Hepatocyte (in vitro differentiated cells): ENCODE measurements around the gene TTC28. TPM values are rescaled to one million over a fixed set of nuclear protein-coding genes. Genes with fewer than 3 reads are reported as not detected.

ENCODE experiments used
- DNase-seq: peaks from one replicate; pipeline ENCODE4 v3.0.0-alpha.2; 2016; ENCODE audit warnings: low spot score
- H2AFZ ChIP-seq: fragments of 200-600 bp; sonication (generic); 2 replicates; pipeline ENCODE4 v1.6.0; 2016; ENCODE audit warnings: antibody characterized with exemption, mild to moderate bottlenecking
- H3K27ac ChIP-seq: fragments of 200-600 bp; sonication (generic); 2 replicates; pipeline ENCODE4 v1.5.1; 2016; ENCODE audit warnings: mild to moderate bottlenecking
- H3K27me3 ChIP-seq: fragments of 200-600 bp; sonication (generic); 2 replicates; pipeline ENCODE4 v1.6.1; 2016
- H3K36me3 ChIP-seq: fragments of 200-600 bp; sonication (generic); replicated peaks from 2 replicates; pipeline ENCODE4 v1.5.1; 2016; ENCODE audit warnings: low read depth; ENCODE audit not compliant: insufficient read depth
- H3K4me1 ChIP-seq: fragments of 200-600 bp; sonication (generic); 2 replicates; pipeline ENCODE4 v1.5.1; 2016; ENCODE audit warnings: mild to moderate bottlenecking, moderate library complexity; ENCODE audit not compliant: insufficient read depth
- H3K4me2 ChIP-seq: fragments of 200-600 bp; sonication (generic); 2 replicates; pipeline ENCODE4 v1.6.0; 2016
- H3K4me3 ChIP-seq: fragments of 200-600 bp; sonication (generic); 2 replicates; pipeline ENCODE4 v1.5.1; 2016; ENCODE audit warnings: mild to moderate bottlenecking
- H3K79me2 ChIP-seq: fragments of 200-600 bp; sonication (generic); 2 replicates; pipeline ENCODE4 v1.6.0; 2017; ENCODE audit warnings: mild to moderate bottlenecking
- H3K9me2 ChIP-seq: fragments of 200-600 bp; sonication (generic); replicated peaks from 2 replicates; pipeline ENCODE4 v1.6.0; 2017; ENCODE audit warnings: mild to moderate bottlenecking; ENCODE audit not compliant: insufficient read depth
- H3K9me3 ChIP-seq: fragments of 200-600 bp; sonication (generic); 2 replicates; pipeline ENCODE4 v1.5.1; 2016; ENCODE audit warnings: low read depth, mild to moderate bottlenecking
- H4K20me1 ChIP-seq: fragments of 200-600 bp; sonication (generic); 2 replicates; pipeline ENCODE4 v1.6.0; 2016; ENCODE audit warnings: mild to moderate bottlenecking; ENCODE audit not compliant: insufficient read depth, poor library complexity, severe bottlenecking
- CTCF ChIP-seq: fragments of 200-600 bp; sonication (generic); IDR thresholded peaks from 2 replicates; pipeline ENCODE4 v1.5.1; 2016; ENCODE audit warnings: antibody characterized with exemption, mild to moderate bottlenecking; ENCODE audit not compliant: poor library complexity
- EZH2 ChIP-seq: fragments of 200-600 bp; sonication (generic); IDR thresholded peaks from 2 replicates; pipeline ENCODE4 v1.6.1; 2016; ENCODE audit warnings: antibody characterized with exemption, mild to moderate bottlenecking, borderline replicate concordance
- EZH2phosphoT487 ChIP-seq: fragments of 200-600 bp; sonication (generic); IDR thresholded peaks from one replicate; pipeline ENCODE4 v1.6.1; 2018; ENCODE audit warnings: antibody characterized with exemption, mild to moderate bottlenecking, low read depth, moderate library complexity; ENCODE audit not compliant: unreplicated experiment, severe bottlenecking
- WGBS: methylation state at CpG from one replicate; pipeline ENCODE4 v1.1.6; 2016; ENCODE audit warnings: low lambda C conversion rate; ENCODE audit errors: missing lambda C conversion rate; 5-methylcytosine and 5-hydroxymethylcytosine counted together
- polyA plus RNA-seq: library from polyadenylated mRNA; unstranded; fragments of >200 nt; fragmentation: Nextera tagmentation; extraction: Ambion mirVana; gene quantifications from 2 replicates; pipeline ENCODE4 v1.2.1, GENCODE V29; 2016
- total RNA-seq: library from RNA; depleted of rRNA; stranded (reverse); fragments of >200 nt; gene quantifications from 2 replicates; pipeline ENCODE4 v1.2.3, GENCODE V29; 2014

Gene TTC28
- total and polyA plus RNA-seq, 2 experiments from 2014 or later: 14.7 to 30.4 TPM

GRCh38 chr22:28658448-28658847 is 21.2 kb downstream of the TTC28 start:
- no peak overlapping the region for H2AFZ ChIP-seq
- H3K4me1 ChIP-seq: no peaks in the 10 kb centered on the region
- no peak overlapping the region for H3K4me3 ChIP-seq
- H3K27me3 ChIP-seq: no peaks in the 10 kb centered on the region
- H3K36me3 ChIP-seq: no peaks in the 10 kb centered on the region
- H4K20me1 ChIP-seq: no peaks in the 10 kb centered on the region
- no peaks in the 10 kb centered on the region for H3K9me2 ChIP-seq
- H3K4me2 ChIP-seq: no peak overlapping the region
- TF ChIP-seq CTCF: no peak
- TF ChIP-seq EZH2phosphoT487: no peak
- TF ChIP-seq EZH2: no peak
- no peaks in the 10 kb centered on the region for H3K9me3 ChIP-seq
- peaks cover 26% of the 10 kb centered on the region for H3K79me2 ChIP-seq
- WGBS: 82% methylated on average over 3 of the region's 3 CpGs
- no peak overlapping the region for H3K27ac ChIP-seq
- no peak for DNase-seq

- Histone ChIP-seq H3K4me3 (no peak overlapping the region), H3K9me3 (no peaks in the 10 kb centered on the region), H3K36me3 (no peaks in the 10 kb centered on the region), H3K27ac (no peak overlapping the region), H3K27me3 (no peaks in the 10 kb centered on the region), H3K4me2 (no peak overlapping the region), H2AFZ (no peak overlapping the region), H4K20me1 (no peaks in the 10 kb centered on the region), H3K79me2 (peaks cover 15% of the 10 kb centered on the region), H3K4me1 (no peaks in the 10 kb centered on the region), H3K9me2 (no peaks in the 10 kb centered on the region)
- TF ChIP-seq CTCF (no peak), EZH2phosphoT487 (no peak), EZH2 (no peak)
- no peak for DNase-seq
- 59% methylated on average over 3 of the region's 3 CpGs for WGBS
Observed at GRCh38 chr22:28656181-28656580, 23.5 kb downstream of the TTC28 start.

GRCh38 chr22:28650463-28650862 is 29.2 kb downstream of the TTC28 start:
- no peak for TF ChIP-seq EZH2
- Histone ChIP-seq H3K9me2 (no peaks in the 10 kb centered on the region), H3K27ac (no peak overlapping the region), H2AFZ (no peak overlapping the region), H3K4me3 (no peak overlapping the region), H3K36me3 (no peaks in the 10 kb centered on the region), H3K4me2 (no peak overlapping the region), H4K20me1 (no peaks in the 10 kb centered on the region), H3K9me3 (no peaks in the 10 kb centered on the region), H3K27me3 (no peaks in the 10 kb centered on the region), H3K4me1 (no peaks in the 10 kb centered on the region), H3K79me2 (peaks cover 3% of the 10 kb centered on the region)
- no peak for DNase-seq

GRCh38 chr22:28648792-28649191 is 30.8 kb downstream of the TTC28 start:
- WGBS: 100% methylated on average over 4 of the region's 4 CpGs
- H3K79me2 ChIP-seq: peaks cover 3% of the 10 kb centered on the region
- TF ChIP-seq EZH2 (no peak), EZH2phosphoT487 (no peak), CTCF (no peak)
- H3K9me3 ChIP-seq: no peaks in the 10 kb centered on the region
- H3K4me1 ChIP-seq: no peaks in the 10 kb centered on the region
- no peak overlapping the region for H2AFZ ChIP-seq
- no peaks in the 10 kb centered on the region for H3K27me3 ChIP-seq
- H3K4me2 ChIP-seq: no peak overlapping the region
- H4K20me1 ChIP-seq: no peaks in the 10 kb centered on the region
- H3K4me3 ChIP-seq: no peak overlapping the region
- no peaks in the 10 kb centered on the region for H3K36me3 ChIP-seq
- no peaks in the 10 kb centered on the region for H3K9me2 ChIP-seq
- no peak overlapping the region for H3K27ac ChIP-seq
- no peak for DNase-seq
